ENCODE results near the gene ZNF226.

DNA sequence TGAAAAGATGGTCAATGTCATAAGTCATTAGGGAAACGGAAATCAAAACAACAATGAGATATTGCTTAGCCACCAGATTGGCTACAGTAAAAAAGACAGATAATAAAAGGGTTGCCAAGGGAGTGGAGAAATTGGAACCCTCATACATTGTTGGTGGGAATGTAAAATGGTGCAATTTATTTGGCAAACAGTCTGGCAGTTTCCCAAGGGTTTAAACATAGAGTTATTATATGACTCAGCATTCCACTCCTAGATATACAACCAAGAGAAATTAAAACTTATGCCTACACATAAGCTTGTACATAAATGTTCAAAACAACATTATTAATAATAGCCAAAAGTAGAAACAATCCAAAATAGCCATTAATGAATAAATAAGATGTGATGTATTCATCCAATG lies 37.6 kb downstream of the ZNF226 start:
- TF ChIP-seq, protein P1, sequence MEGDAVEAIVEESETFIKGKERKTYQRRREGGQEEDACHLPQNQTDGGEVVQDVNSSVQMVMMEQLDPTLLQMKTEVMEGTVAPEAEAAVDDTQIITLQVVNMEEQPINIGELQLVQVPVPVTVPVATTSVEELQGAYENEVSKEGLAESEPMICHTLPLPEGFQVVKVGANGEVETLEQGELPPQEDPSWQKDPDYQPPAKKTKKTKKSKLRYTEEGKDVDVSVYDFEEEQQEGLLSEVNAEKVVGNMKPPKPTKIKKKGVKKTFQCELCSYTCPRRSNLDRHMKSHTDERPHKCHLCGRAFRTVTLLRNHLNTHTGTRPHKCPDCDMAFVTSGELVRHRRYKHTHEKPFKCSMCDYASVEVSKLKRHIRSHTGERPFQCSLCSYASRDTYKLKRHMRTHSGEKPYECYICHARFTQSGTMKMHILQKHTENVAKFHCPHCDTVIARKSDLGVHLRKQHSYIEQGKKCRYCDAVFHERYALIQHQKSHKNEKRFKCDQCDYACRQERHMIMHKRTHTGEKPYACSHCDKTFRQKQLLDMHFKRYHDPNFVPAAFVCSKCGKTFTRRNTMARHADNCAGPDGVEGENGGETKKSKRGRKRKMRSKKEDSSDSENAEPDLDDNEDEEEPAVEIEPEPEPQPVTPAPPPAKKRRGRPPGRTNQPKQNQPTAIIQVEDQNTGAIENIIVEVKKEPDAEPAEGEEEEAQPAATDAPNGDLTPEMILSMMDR (conservative IDR thresholded peaks at IDR 0.05; ENCODE audit: low read depth, low read length): no peak
- TF ChIP-seq CHD1 (IDR thresholded peaks at IDR 0.05; ENCODE audit: low read depth, low read length): no peak
- TF ChIP-seq RAD21 (IDR thresholded peaks at IDR 0.05; ENCODE audit: low read length): no peak
- TF ChIP-seq, protein P2, sequence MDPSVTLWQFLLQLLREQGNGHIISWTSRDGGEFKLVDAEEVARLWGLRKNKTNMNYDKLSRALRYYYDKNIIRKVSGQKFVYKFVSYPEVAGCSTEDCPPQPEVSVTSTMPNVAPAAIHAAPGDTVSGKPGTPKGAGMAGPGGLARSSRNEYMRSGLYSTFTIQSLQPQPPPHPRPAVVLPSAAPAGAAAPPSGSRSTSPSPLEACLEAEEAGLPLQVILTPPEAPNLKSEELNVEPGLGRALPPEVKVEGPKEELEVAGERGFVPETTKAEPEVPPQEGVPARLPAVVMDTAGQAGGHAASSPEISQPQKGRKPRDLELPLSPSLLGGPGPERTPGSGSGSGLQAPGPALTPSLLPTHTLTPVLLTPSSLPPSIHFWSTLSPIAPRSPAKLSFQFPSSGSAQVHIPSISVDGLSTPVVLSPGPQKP (IDR thresholded peaks at IDR 0.05; ENCODE audit: borderline replicate concordance, low read depth, low read length): no peak
- TF ChIP-seq POLR2A (IDR thresholded peaks at IDR 0.05; ENCODE audit: low read depth, low read length): no peak
- no peak for TF ChIP-seq MAFK (IDR thresholded peaks at IDR 0.05; ENCODE audit: low read depth, low read length)
